Measurements from ENCODE around the gene NRROS. TPM values are rescaled to one million over a fixed set of nuclear protein-coding genes. Genes with fewer than 3 reads are reported as not detected.

Gene NRROS
- total and polyA plus RNA-seq, 10 of the 15 experiments (the other 5 are each of a cell fraction or from before 2014, with no cell fraction given) = 0.35 to 42.2 (median 12.6) TPM

- TF ChIP-seq MEF2B (IDR thresholded peaks at IDR 0.05; ENCODE audit: partially characterized antibody, poor library complexity, severe bottlenecking) = peak; percentile 21
- TF ChIP-seq MYC (IDR thresholded peaks at IDR 0.05; ENCODE audit: insufficient read depth, insufficient read length, insufficient replicate concordance, low read length, severe bottlenecking) = peak; percentile 3
- TF ChIP-seq, protein P1, sequence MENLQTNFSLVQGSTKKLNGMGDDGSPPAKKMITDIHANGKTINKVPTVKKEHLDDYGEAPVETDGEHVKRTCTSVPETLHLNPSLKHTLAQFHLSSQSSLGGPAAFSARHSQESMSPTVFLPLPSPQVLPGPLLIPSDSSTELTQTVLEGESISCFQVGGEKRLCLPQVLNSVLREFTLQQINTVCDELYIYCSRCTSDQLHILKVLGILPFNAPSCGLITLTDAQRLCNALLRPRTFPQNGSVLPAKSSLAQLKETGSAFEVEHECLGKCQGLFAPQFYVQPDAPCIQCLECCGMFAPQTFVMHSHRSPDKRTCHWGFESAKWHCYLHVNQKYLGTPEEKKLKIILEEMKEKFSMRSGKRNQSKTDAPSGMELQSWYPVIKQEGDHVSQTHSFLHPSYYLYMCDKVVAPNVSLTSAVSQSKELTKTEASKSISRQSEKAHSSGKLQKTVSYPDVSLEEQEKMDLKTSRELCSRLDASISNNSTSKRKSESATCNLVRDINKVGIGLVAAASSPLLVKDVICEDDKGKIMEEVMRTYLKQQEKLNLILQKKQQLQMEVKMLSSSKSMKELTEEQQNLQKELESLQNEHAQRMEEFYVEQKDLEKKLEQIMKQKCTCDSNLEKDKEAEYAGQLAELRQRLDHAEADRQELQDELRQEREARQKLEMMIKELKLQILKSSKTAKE (IDR thresholded peaks at IDR 0.05; ENCODE audit: low read depth, poor library complexity, severe bottlenecking) = peak; percentile 16
- TF ChIP-seq MXI1 (IDR thresholded peaks at IDR 0.05; ENCODE audit: low read depth, low read length) = peak; percentile 56; the same call in 1 of the 2 replicates
- no peak for TF ChIP-seq STAT3 (IDR thresholded peaks at IDR 0.05; ENCODE audit: low read depth, low read length)
- TF ChIP-seq ZNF384 (IDR thresholded peaks at IDR 0.05; ENCODE audit: borderline replicate concordance, low read depth, low read length) = no peak
- TF ChIP-seq GABPA (IDR thresholded peaks at IDR 0.05; ENCODE audit: low read depth) = 0 out of 2 replicates have a peak, but pooled peaks have one; percentile 67
- TF ChIP-seq TBL1XR1 (IDR thresholded peaks at IDR 0.05; ENCODE audit: low read depth, low read length) = no peak
- no peak for TF ChIP-seq USF1 (IDR thresholded peaks at IDR 0.05; ENCODE audit: borderline replicate concordance, extremely low read length, insufficient read depth, low read depth, low read length)
- TF ChIP-seq TARDBP (IDR thresholded peaks at IDR 0.05; ENCODE audit: borderline replicate concordance) = 0 out of 2 replicates have a peak, but pooled peaks have one; percentile 65
- TF ChIP-seq NKRF (conservative IDR thresholded peaks at IDR 0.05) = peak; percentile 34; the same call in 1 of the 2 replicates
- no peak for TF ChIP-seq ESRRA (IDR thresholded peaks at IDR 0.05; ENCODE audit: low read length)
- TF ChIP-seq SMAD1 (IDR thresholded peaks at IDR 0.05; ENCODE audit: low read depth, partially characterized antibody) = peak; percentile 13
- TF ChIP-seq, protein P2, sequence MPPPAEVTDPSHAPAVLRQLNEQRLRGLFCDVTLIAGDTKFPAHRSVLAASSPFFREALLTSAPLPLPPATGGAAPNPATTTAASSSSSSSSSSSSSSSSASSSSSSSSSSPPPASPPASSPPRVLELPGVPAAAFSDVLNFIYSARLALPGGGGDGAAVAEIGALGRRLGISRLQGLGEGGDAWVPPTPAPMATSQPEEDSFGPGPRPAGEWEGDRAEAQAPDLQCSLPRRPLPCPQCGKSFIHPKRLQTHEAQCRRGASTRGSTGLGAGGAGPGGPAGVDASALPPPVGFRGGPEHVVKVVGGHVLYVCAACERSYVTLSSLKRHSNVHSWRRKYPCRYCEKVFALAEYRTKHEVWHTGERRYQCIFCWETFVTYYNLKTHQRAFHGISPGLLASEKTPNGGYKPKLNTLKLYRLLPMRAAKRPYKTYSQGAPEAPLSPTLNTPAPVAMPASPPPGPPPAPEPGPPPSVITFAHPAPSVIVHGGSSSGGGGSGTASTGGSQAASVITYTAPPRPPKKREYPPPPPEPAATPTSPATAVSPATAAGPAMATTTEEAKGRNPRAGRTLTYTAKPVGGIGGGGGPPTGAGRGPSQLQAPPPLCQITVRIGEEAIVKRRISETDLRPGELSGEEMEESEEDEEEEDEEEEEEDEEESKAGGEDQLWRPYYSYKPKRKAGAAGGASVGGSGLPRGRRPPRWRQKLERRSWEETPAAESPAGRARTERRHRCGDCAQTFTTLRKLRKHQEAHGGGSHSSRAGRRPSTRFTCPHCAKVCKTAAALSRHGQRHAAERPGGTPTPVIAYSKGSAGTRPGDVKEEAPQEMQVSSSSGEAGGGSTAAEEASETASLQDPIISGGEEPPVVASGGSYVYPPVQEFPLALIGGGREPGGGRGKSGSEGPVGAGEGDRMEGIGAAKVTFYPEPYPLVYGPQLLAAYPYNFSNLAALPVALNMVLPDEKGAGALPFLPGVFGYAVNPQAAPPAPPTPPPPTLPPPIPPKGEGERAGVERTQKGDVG (CRISPR knock-in tag; IDR thresholded peaks at IDR 0.05) = no peak
- no peak for TF ChIP-seq FOXM1 (IDR thresholded peaks at IDR 0.05; ENCODE audit: low read depth, low read length)
- TF ChIP-seq SMC3 (IDR thresholded peaks at IDR 0.05; ENCODE audit: borderline replicate concordance, low read length) = peak; percentile 20; the same call in 1 of the 2 replicates
- TF ChIP-seq, protein P3, sequence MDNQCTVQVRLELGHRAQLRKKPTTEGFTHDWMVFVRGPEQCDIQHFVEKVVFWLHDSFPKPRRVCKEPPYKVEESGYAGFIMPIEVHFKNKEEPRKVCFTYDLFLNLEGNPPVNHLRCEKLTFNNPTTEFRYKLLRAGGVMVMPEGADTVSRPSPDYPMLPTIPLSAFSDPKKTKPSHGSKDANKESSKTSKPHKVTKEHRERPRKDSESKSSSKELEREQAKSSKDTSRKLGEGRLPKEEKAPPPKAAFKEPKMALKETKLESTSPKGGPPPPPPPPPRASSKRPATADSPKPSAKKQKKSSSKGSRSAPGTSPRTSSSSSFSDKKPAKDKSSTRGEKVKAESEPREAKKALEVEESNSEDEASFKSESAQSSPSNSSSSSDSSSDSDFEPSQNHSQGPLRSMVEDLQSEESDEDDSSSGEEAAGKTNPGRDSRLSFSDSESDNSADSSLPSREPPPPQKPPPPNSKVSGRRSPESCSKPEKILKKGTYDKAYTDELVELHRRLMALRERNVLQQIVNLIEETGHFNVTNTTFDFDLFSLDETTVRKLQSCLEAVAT (IDR thresholded peaks at IDR 0.05) = peak; percentile 68; the same call in 1 of the 2 replicates
These were observed 7.3 kb upstream of the NRROS start (continued) for GRCh38 chr3:196632046-196632751.

Data from GM12878 (cell line).